ENCODE measurements around the gene INPP4A. TPM values are rescaled to one million over a fixed set of nuclear protein-coding genes. Genes with fewer than 3 reads are reported as not detected.

INPP4A gene
- total RNA-seq, 1 experiment from 2014 or later, result 26.7 TPM

- intact Hi-C loops (cut with micrococcal nuclease; ENCODE audit: unreplicated experiment), result no loop called here
- Mint-ChIP-seq H3K27ac (ENCODE audit: unreplicated experiment) (no peak overlapping the region), H3K4me3 (ENCODE audit: low read depth, unreplicated experiment) (no peak overlapping the region), H3K9me3 (ENCODE audit: low read depth, unreplicated experiment) (no peaks in the 10 kb centered on the region), H3K27me3 (ENCODE audit: unreplicated experiment) (no peaks in the 10 kb centered on the region), H3K36me3 (ENCODE audit: insufficient read depth, unreplicated experiment) (no peaks in the 10 kb centered on the region), H3K4me1 (ENCODE audit: low read depth, unreplicated experiment) (peaks cover 64% of the 10 kb centered on the region)
- CTCF ChIA-PET, result interaction anchor here (0.8 kb wide), 1 partner anchor 12 kb away, joined by 3 read pairs; no protein-coding TSS in a partner anchor
- no TSS peak for BruUV-seq (replicated peaks)
- TF ChIP-seq CTCF (IDR thresholded peaks at IDR 0.05; ENCODE audit: unreplicated experiment), result no peak
- no peak for DNase-seq
Observed at GRCh38 chr2:98459496-98460175, 15.0 kb downstream of the INPP4A start.

- no peak overlapping the region for H3K27ac Mint-ChIP-seq (ENCODE audit: unreplicated experiment)
- no peak for TF ChIP-seq CTCF (IDR thresholded peaks at IDR 0.05; ENCODE audit: unreplicated experiment)
- no peaks in the 10 kb centered on the region for H3K9me3 Mint-ChIP-seq (ENCODE audit: low read depth, unreplicated experiment)
- no TSS peak for BruUV-seq (replicated peaks)
- intact Hi-C loops (cut with micrococcal nuclease; ENCODE audit: unreplicated experiment), result no loop called here
- no peak overlapping the region for H3K4me3 Mint-ChIP-seq (ENCODE audit: low read depth, unreplicated experiment)
- CTCF ChIA-PET, result no interaction called here
- H3K36me3 Mint-ChIP-seq (ENCODE audit: insufficient read depth, unreplicated experiment), result no peaks in the 10 kb centered on the region
- DNase-seq, result no peak
- peaks cover 64% of the 10 kb centered on the region for H3K4me1 Mint-ChIP-seq (ENCODE audit: low read depth, unreplicated experiment)
- no peaks in the 10 kb centered on the region for H3K27me3 Mint-ChIP-seq (ENCODE audit: unreplicated experiment)
Observed at GRCh38 chr2:98460573-98461497, 16.2 kb downstream of the INPP4A start.

GRCh38 chr2:98461498-98462049 lies 16.9 kb downstream of the INPP4A start:
- H3K9me3 Mint-ChIP-seq (ENCODE audit: low read depth, unreplicated experiment), result no peaks in the 10 kb centered on the region
- DNase-seq, result no peak
- H3K36me3 Mint-ChIP-seq (ENCODE audit: insufficient read depth, unreplicated experiment), result no peaks in the 10 kb centered on the region
- intact Hi-C loops (cut with micrococcal nuclease; ENCODE audit: unreplicated experiment), result no loop called here
- no TSS peak for BruUV-seq (replicated peaks)
- CTCF ChIA-PET, result interaction anchor here (1.0 kb wide), 1 partner anchor 14 kb away, joined by 8 read pairs; no protein-coding TSS in a partner anchor
- H3K4me1 Mint-ChIP-seq (ENCODE audit: low read depth, unreplicated experiment), result peaks cover 64% of the 10 kb centered on the region
- H3K4me3 Mint-ChIP-seq (ENCODE audit: low read depth, unreplicated experiment), result no peak overlapping the region
- no peak overlapping the region for H3K27ac Mint-ChIP-seq (ENCODE audit: unreplicated experiment)
- no peak for TF ChIP-seq CTCF (IDR thresholded peaks at IDR 0.05; ENCODE audit: unreplicated experiment)
- H3K27me3 Mint-ChIP-seq (ENCODE audit: unreplicated experiment), result no peaks in the 10 kb centered on the region

- no peak overlapping the region for H3K27ac Mint-ChIP-seq (ENCODE audit: unreplicated experiment)
- H3K36me3 Mint-ChIP-seq (ENCODE audit: insufficient read depth, unreplicated experiment), result no peaks in the 10 kb centered on the region
- no peak for DNase-seq
- peaks cover 67% of the 10 kb centered on the region for H3K4me1 Mint-ChIP-seq (ENCODE audit: low read depth, unreplicated experiment)
- no peaks in the 10 kb centered on the region for H3K9me3 Mint-ChIP-seq (ENCODE audit: low read depth, unreplicated experiment)
- H3K4me3 Mint-ChIP-seq (ENCODE audit: low read depth, unreplicated experiment), result no peak overlapping the region
- intact Hi-C loops (cut with micrococcal nuclease; ENCODE audit: unreplicated experiment), result no loop called here
- CTCF ChIA-PET, result interaction anchor here (0.8 kb wide), 1 partner anchor 11 kb away, joined by 3 read pairs; no protein-coding TSS in a partner anchor
- no peaks in the 10 kb centered on the region for H3K27me3 Mint-ChIP-seq (ENCODE audit: unreplicated experiment)
- TF ChIP-seq CTCF (IDR thresholded peaks at IDR 0.05; ENCODE audit: unreplicated experiment), result no peak
- no TSS peak for BruUV-seq (replicated peaks)
Observed at GRCh38 chr2:98463081-98463481, 18.4 kb downstream of the INPP4A start.
